GM08714 (cell line): ENCODE measurements around the gene NCKAP5.
"Not testable (repeated sequence)": the region's sequence is repeated elsewhere in the genome, so short reads cannot be mapped to it uniquely, and the experiment has no call there.

ENCODE experiments used
- H3K4me3 ChIP-seq: fragments of 200-500 bp; sonication (Bioruptor generic); 2 replicates; pipeline ENCODE4 v1.5.1; 2014; ENCODE audit warnings: mild to moderate bottlenecking, low read length, inconsistent platforms
- ZNF274 ChIP-seq: IDR thresholded peaks from 2 replicates; pipeline ENCODE4 v1.6.1; 2012; ENCODE audit warnings: mild to moderate bottlenecking, low read depth, low read length

The NCKAP5 gene

DNA sequence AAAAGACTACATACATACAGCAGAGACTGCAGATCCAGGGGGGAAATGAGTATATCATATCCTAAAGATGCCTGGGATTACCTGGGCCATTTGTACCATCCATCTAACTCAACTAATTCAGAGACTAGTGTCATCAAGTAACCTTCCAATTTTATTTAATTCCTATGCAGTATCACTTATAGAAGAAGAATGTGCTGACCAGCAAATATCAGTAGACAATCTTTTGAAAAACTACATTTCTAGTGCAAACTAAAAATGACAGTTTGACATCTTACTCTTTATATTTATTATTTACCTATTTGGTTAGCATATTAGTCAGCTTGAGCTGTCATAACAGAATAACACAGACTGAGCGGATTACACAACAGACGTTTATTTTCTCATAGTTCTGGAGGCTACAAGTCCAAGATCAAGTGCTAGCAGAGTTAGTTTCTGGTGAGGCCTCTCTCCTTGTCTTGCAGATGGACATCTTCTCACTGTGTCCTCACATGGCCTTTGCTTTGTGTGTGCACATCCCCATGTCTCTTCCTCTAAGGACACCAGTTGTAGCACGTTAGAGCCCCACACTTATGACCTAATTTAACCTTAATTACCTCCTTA is 47.0 kb downstream of the NCKAP5 start:
- no peak overlapping the region for H3K4me3 ChIP-seq
- no peak for TF ChIP-seq ZNF274

DNA sequence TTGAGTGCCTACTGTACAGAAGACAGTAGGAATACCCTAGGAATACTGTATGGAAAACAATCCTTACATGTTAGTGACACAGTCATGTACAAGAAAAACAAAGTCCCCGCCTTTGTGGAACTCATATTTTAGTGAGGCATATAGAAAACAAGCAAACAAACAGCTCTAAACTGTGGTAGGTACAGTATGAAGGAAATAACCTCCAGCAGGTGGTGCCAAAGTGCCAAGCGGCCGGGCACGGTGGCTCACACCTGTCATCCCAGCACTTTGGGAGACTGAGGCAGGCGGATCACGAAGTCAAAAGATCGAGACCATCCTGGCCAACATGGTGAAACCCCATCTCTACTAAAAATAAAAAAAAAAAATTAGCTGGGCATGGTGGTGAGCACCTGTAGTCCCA is 48.6 kb downstream of the NCKAP5 start:
- H3K4me3 ChIP-seq: not testable (repeated sequence)

DNA sequence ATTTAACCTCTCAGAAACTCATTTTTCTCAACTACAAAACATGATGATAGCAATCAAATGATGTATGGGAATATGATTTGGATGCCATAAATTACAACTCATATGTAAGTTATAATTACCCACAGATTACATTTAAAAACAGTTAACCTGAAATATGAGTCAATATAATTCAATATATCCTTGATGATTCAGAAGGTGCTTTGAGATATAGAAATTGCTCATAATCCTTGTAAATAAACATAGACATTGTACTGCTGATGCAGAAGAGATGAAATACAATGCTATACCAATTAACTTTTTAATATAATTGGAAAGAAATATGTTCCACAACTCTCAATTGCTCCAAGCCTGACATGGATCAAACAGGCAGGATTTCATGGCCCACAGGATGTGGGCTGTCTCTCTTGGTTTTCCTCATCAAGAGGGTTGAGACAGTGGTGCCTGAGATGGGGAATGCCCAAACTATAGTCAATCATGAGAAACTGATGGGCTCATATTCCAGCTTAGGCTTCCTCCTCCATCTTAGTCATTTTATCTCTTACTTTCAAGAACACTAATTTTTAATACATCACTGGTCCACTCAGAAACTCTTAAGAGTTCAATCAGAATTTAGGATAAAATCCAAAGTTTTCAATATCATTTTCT is 49.4 kb downstream of the NCKAP5 start:
- no peak overlapping the region for H3K4me3 ChIP-seq
- no peak for TF ChIP-seq ZNF274

DNA sequence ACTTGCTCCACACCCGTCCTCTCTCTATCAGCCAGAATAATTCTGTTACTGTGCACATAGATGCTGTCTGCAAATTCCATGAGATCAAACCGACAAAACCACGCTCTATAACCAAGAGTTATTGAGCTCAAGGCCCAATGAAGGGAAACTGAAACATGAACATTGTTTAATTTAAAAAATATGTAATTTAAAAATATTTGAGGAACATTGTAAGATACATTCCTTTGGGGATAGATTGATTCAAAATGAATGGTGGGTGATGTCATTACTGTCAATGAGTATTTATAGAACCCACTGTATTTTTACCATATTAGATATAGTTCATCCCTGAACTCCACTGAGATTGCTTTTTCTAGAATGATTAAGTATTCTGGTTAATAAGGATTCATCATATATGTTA is 50.4 kb downstream of the NCKAP5 start:
- H3K4me3 ChIP-seq: no peak overlapping the region
- no peak for TF ChIP-seq ZNF274

DNA sequence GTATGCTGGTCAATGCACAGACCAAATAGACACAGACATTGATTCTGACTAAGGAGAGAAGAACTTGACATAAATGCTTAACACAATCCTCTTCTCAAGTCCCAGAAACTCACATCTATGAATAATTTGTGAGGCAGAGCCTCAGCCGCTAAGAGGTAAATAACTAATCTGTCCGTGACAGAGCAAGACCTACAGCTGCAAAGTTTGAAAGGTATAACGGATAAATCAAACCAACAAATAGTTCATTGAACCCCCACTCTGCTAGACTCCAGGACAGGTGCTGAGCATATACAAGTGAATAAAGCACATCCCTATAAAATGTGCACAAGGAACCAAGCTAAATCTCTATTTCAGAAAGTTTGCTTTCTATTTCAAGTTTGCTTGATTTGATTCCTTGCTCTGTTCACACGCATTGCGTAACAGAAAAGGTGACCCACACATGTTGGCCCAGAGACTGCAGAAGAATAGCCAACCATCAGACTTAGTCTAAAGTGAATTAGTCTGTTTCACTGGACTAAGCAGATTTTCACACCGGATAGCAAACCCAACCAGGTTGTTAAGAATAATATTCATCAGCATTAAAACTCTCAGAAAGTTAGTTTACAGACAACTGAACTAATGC is 51.7 kb downstream of the NCKAP5 start:
- no peak overlapping the region for H3K4me3 ChIP-seq
- no peak for TF ChIP-seq ZNF274

DNA sequence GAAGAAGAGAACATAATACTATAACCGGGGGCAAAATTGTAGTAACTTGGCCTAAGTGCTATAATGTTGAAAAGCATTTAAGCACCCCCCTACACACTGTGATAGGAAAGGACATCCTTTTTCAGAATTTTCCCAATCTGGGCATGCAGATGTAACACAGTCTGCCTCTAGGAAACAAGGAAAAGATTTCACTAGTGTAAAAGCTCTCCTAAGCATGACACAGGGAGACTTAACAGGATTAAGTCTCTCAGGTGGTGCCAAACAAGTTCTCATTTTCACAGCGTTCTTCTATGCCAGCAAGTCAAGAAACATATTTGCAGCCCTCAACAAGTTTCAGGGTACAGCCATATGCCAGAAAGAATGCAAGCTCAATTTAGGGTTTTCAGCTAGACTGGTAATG is 53.0 kb downstream of the NCKAP5 start:
- H3K4me3 ChIP-seq: no peak overlapping the region
- TF ChIP-seq ZNF274: no peak

DNA sequence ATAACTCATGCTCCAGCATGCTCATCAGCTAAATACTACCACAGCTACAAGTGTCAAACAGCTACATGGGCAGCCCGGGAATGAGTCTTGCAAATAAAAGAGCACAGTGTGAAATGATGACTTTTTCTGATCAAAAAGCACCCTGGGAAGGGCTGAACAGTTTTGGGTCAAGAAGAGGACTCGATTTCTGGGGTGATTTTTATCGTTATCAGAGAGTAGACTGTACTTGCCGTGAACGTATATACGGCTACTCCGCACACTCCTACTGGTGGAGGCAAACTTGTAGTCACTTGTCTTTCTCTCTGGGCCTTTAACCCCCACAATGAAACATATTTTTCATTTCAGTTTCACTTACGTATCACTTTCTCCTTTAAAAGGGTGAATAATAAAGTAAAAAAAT is 54.4 kb downstream of the NCKAP5 start:
- H3K4me3 ChIP-seq: no peak overlapping the region
- TF ChIP-seq ZNF274: no peak

DNA sequence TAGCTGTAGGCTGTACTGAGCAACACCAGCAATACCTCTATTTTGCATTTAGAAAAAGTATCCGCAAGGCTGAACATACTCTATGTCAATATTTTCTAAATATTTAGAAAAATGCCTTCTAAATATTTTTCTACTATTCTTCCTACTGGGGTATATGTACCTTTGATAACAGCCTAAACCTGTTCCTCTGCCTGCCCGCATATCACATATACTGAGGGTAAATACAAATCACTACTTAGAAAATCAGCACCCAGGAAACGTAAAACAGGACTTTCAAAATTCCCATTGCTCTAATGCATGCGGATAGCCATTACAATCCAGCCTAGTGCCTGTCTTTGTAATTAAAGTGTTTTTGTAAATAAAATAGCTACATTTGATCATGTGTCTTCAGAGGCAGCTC is 56.1 kb downstream of the NCKAP5 start:
- H3K4me3 ChIP-seq: no peak overlapping the region
- TF ChIP-seq ZNF274: no peak

DNA sequence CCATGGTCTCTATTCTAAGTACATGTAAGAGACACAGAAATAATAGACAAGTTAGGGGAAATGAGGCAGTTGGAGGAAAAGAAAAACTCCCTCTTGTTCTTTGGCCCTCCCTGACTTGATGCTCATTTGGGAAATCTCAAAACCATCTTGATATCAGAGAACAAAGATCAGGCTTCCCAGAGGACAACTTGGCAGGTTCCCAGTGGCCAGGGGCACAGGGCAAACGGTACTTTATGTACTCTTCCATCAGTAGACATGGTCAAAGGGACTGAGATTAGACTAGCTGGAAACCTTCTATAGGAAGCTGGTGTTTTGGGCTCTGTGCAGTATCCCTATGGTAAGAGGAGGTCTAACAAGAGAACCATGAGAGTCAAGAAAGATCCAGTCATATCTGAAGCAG is 56.6 kb downstream of the NCKAP5 start:
- no peak for TF ChIP-seq ZNF274
- no peak overlapping the region for H3K4me3 ChIP-seq

DNA sequence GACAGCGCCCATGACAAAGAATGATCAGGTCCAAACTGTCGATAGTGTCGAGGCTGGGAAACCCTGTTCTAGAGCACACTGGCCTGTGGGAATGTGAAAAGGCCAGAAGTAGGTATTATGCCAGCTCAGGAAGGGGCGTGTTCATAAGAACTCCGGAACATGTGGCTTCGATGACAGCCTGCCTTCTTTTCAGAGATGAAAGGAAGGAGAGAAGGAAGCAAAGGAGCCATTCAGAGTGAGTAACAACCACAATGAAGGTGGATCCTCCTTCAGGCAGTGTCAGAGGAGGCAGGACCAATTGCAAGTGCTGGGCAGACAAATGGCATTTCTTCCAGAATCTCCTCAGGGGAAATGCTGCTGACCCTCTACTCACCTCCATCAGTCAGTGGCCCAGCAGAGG is 58.5 kb downstream of the NCKAP5 start:
- no peak overlapping the region for H3K4me3 ChIP-seq
- TF ChIP-seq ZNF274: no peak

DNA sequence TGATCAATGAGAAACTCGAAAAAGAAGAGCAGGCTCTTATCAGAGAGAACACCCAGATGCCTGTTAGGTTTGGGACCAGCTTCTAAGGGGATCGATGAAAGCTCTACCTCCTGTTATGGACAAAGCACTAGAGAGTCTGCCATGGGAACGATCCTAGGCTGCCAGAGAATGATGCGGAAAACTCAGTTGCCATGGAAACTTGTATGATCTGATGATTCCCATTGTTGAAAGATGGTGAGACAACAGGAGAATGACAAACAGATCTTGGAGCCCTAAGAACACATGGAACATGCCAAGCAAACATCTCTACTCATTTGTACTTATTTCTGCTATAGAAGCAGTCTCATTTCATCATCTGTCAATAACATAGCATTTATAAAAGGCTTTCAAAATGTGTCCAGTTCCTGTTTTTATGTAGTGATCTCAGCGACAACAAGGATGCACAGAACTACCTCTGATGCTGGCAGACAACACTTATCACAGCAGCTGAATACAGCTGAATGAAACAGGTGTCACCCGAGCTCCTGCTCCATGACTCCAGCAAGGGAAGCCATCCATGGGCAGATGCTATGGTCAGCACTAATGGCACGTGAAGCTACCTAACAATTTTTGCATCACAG is 59.6 kb downstream of the NCKAP5 start:
- H3K4me3 ChIP-seq: no peak overlapping the region
- TF ChIP-seq ZNF274: no peak

DNA sequence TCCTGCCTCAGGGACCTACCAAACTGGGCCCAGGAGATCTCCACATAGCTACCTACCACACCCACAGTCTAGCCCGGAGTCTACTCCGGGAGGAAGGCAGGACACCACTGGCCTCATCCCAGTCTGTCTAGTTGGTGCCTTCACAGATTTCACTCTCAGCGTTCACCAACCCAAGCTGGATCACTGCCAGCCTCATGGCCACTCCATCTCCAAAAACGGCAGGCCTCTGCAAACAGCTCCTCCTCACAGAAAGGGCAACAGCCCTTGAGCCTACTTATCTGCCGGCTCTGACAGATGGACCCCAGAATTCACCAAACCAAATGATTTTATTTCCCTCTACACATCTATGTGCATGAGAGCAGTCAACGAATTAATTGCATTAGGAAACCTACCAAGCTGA is 61.3 kb downstream of the NCKAP5 start:
- H3K4me3 ChIP-seq: no peak overlapping the region
- no peak for TF ChIP-seq ZNF274

DNA sequence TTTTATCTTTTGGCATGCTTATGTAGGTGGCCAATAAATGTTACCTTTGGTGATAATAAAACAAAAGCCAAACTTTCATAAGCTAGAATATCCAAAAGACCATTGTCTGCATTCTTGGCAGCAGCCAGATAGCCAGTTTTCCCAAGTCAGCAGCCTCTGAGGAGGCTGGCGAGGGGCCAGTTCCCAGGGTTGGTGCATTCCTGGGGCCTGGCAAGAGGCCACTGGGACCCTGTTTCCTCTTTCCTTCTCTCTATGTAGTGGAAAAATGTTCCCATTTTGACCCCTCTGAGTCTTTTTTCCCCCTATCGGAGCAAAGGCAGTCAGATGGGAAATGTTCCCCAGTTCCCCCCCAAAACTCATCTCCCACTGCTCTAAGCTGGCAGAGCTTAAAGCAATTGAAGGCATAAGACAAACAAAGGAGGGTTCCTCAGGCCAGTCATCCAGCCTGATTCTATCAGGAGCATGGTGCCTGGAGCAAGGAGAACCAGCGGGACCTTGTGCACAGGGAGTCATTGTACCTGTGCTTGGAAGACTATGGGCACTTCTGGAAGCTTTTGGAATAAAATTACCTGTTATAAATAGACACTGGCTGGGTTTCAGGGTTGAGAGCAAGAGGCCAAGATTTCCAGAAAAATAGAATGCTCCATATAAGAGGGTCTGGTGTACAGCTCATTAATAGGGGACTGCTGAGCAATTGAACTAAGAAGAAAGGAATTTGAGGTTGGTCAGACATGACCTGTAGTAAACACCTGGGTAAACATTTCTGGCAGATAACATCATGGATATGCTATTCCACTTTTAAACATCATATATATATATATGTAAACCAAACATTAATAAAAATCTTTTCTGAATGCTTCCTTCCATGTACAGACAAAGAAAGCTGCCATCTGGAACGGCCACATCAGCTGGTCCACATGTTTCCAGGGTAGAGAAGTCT is 63.4 kb downstream of the NCKAP5 start:
- H3K4me3 ChIP-seq: no peak overlapping the region
- no peak for TF ChIP-seq ZNF274

DNA sequence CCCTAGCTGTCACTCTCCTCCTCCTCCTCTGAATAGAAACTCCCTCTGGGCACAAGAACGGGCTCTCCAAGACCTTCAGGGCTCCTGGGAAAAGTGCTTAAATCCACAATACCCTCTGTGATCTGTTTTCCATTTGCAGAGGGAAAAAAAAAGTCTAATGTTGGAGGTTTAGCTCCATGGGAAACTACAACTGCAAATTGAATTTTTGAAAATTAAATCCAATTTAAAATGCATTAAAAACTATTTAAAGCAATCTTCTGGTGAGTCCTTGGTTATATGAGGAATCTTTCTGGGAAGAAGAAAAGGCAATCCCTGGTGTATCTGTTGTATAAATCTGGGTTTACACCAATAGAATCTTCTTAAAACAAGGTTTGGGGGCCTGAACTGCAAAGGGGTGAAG is 64.3 kb downstream of the NCKAP5 start:
- TF ChIP-seq ZNF274: no peak
- no peak overlapping the region for H3K4me3 ChIP-seq

DNA sequence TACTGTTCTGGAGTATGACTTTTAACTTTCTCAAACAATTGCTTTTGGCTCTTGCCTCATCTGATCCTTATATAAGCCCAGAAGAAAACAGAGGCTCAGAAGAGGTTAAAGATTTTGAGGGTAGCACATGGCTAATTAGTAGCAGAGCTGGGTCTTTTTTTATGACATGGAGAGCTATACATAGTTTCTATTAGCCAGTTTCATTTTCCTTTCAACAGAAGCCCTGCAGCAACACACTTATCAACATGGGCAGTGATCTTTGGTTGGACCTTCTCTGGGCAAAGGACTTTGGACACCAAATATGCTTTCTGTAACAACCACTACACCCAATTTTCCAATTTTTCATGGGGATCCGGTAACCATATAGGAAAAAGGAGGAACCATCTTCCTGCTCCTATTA is 64.9 kb downstream of the NCKAP5 start:
- TF ChIP-seq ZNF274: no peak
- H3K4me3 ChIP-seq: no peak overlapping the region
